ENCODE data around the gene TUG1.

DNA sequence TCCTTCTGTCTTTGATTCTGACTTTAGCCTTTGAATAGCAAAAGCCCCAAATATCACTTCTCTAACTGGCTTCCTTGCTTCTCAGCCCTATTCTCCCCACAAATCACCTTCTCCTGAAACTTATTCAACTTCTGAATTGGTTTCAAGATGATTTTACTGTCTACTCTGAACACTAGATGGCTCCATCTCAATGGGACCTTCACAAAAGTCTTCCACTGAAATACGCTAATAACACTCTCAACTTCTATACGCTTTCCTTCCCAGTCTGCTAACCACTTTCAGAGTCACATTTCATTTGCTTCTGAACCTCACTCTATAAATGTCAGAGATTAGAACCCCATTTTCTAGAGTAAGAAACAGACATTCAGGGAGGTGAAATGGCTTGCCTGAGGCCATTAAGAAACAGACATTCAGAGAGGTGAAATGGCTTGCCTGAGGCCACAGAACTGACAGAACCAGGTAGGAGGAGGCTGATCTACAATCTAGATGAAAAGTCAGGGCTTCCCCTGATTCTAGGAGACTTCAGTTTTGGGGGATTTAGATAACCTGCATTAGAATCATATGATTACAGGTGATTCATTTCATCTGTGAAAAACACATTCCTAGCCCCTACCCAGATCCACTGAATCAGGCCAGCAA lies 21.1 kb upstream of the TUG1 start:
- TF ChIP-seq, protein P1, sequence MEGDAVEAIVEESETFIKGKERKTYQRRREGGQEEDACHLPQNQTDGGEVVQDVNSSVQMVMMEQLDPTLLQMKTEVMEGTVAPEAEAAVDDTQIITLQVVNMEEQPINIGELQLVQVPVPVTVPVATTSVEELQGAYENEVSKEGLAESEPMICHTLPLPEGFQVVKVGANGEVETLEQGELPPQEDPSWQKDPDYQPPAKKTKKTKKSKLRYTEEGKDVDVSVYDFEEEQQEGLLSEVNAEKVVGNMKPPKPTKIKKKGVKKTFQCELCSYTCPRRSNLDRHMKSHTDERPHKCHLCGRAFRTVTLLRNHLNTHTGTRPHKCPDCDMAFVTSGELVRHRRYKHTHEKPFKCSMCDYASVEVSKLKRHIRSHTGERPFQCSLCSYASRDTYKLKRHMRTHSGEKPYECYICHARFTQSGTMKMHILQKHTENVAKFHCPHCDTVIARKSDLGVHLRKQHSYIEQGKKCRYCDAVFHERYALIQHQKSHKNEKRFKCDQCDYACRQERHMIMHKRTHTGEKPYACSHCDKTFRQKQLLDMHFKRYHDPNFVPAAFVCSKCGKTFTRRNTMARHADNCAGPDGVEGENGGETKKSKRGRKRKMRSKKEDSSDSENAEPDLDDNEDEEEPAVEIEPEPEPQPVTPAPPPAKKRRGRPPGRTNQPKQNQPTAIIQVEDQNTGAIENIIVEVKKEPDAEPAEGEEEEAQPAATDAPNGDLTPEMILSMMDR (IDR thresholded peaks at IDR 0.05) = peak; percentile 46; the same call in 1 of the 2 replicates
- TF ChIP-seq, protein P2, sequence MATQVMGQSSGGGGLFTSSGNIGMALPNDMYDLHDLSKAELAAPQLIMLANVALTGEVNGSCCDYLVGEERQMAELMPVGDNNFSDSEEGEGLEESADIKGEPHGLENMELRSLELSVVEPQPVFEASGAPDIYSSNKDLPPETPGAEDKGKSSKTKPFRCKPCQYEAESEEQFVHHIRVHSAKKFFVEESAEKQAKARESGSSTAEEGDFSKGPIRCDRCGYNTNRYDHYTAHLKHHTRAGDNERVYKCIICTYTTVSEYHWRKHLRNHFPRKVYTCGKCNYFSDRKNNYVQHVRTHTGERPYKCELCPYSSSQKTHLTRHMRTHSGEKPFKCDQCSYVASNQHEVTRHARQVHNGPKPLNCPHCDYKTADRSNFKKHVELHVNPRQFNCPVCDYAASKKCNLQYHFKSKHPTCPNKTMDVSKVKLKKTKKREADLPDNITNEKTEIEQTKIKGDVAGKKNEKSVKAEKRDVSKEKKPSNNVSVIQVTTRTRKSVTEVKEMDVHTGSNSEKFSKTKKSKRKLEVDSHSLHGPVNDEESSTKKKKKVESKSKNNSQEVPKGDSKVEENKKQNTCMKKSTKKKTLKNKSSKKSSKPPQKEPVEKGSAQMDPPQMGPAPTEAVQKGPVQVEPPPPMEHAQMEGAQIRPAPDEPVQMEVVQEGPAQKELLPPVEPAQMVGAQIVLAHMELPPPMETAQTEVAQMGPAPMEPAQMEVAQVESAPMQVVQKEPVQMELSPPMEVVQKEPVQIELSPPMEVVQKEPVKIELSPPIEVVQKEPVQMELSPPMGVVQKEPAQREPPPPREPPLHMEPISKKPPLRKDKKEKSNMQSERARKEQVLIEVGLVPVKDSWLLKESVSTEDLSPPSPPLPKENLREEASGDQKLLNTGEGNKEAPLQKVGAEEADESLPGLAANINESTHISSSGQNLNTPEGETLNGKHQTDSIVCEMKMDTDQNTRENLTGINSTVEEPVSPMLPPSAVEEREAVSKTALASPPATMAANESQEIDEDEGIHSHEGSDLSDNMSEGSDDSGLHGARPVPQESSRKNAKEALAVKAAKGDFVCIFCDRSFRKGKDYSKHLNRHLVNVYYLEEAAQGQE (IDR thresholded peaks at IDR 0.05; ENCODE audit: insufficient read depth in 1 of 2, low read depth in 2 of 2, low read length in 1 of 2) = no peak

Measured in Panc1 (cell line).